HepG2 (cell line): ENCODE results near the gene RAB40C. TPM values are rescaled to one million over a fixed set of nuclear protein-coding genes. Genes with fewer than 3 reads are reported as not detected.

Experiments used
- ATAC-seq: fragments of 200-7000 bp; cut with Tn5 transposase; 3 replicates; pipeline ENCODE4 v1.9.1; 2020; ENCODE audit warnings: mild to moderate bottlenecking, moderate library complexity
- BruUV-seq: library from RNA; stranded (reverse); fragments of 400-500 nt; replicated peaks from 2 replicates; lab custom pipeline; 2021; lab: Mats Ljungman, UMichigan
- CTCF ChIA-PET: fragments of 300-600 bp; formaldehyde crosslinking; extraction: SDS; loops from one replicate; lab custom pipeline; 2021; ENCODE audit warnings: low total read pairs, inconsistent platforms, low intra/inter-chr PET ratio; lab: Yijun Ruan, JAX
- POLR2A ChIA-PET: fragments of 350-600 bp; sonication (Branson Sonifier 250); formaldehyde crosslinking; loops from one replicate; lab custom pipeline; 2020; ENCODE audit warnings: antibody characterized with exemption, inconsistent platforms; lab: Yijun Ruan, JAX
- DNase-seq: peaks from one replicate; pipeline ENCODE4 v3.0.0-alpha.2; 2015; ENCODE audit warnings: low spot score
- FAIRE-seq: peaks from 3 replicates; lab custom pipeline; 2011; peaks lifted over from hg19 to GRCh38; lab: Jason Lieb, UNC
- H2AFZ ChIP-seq: one replicate; pipeline ENCODE4 v1.6.1; 2011; ENCODE audit warnings: low read length, inconsistent platforms
- H3K27ac ChIP-seq: fragments of 300-600 bp; 3 replicates; pipeline ENCODE4 v1.8.0; 2011; ENCODE audit warnings: mixed run types, mild to moderate bottlenecking, mixed read lengths, low read length, inconsistent platforms; ENCODE audit not compliant: insufficient read depth; ENCODE audit errors: extremely low read length
- H3K27me3 ChIP-seq, 2 experiments: fragments of 200-600 bp in 1 of 2; 2 replicates in 1 of 2; 3 replicates in 1 of 2; pipeline versions ENCODE4 v1.6.0 to v1.8.0; 2011; ENCODE audit warnings: low read length in 2 of 2, mild to moderate bottlenecking in 2 of 2, moderate library complexity in 2 of 2, inconsistent platforms in 1 of 2; ENCODE audit not compliant: insufficient read depth in 2 of 2, control insufficient read depth in 1 of 2
- H3K36me3 ChIP-seq, 2 experiments: fragments of 200-600 bp in 1 of 2; replicated peaks in 1 of 2; 2 replicates in 1 of 2; 3 replicates in 1 of 2; pipeline versions ENCODE4 v1.5.1 to v1.8.0; 2011; ENCODE audit warnings: low read length in 2 of 2, inconsistent platforms in 1 of 2; ENCODE audit not compliant: insufficient read depth in 2 of 2, control insufficient read depth in 1 of 2
- H3K4me1 ChIP-seq: 2 replicates; pipeline ENCODE4 v1.5.1; 2012; ENCODE audit warnings: low read length, inconsistent platforms; ENCODE audit not compliant: insufficient read depth
- H3K4me2 ChIP-seq: 2 replicates; pipeline ENCODE4 v1.6.0; 2011; ENCODE audit warnings: low read depth, low read length, inconsistent platforms
- H3K4me3 ChIP-seq, 3 experiments: fragments of 200-600 bp in 1 of 3; sonication (generic), shearing (Covaris generic) in 1 of 3; replicated peaks in 1 of 3; 2 replicates each; pipeline ENCODE4 v1.5.1; 2011 to 2016; ENCODE audit warnings: low read length in 3 of 3, inconsistent platforms in 2 of 3, low read depth in 2 of 3, mild to moderate bottlenecking in 2 of 3, control low read depth in 1 of 3, mixed read lengths in 1 of 3; ENCODE audit not compliant: insufficient read depth in 1 of 3
- H3K79me2 ChIP-seq: one replicate; pipeline ENCODE4 v1.6.1; 2011; ENCODE audit warnings: low read length, inconsistent platforms; ENCODE audit not compliant: insufficient read depth
- H3K9ac ChIP-seq: 2 replicates; pipeline ENCODE4 v1.6.0; 2011; ENCODE audit warnings: mild to moderate bottlenecking, low read depth, low read length, inconsistent platforms; ENCODE audit not compliant: insufficient read depth
- H3K9me3 ChIP-seq: 2 replicates; pipeline ENCODE4 v1.5.1; 2012; ENCODE audit warnings: mild to moderate bottlenecking, low read length
- H4K20me1 ChIP-seq: 2 replicates; pipeline ENCODE4 v1.6.0; 2011; ENCODE audit warnings: inconsistent platforms, mild to moderate bottlenecking, low read length, moderate library complexity; ENCODE audit not compliant: insufficient read depth
- BRCA1 ChIP-seq: sonication (generic); formaldehyde crosslinking; IDR thresholded peaks from 2 replicates; pipeline ENCODE4 v1.4.0; 2020; ENCODE audit warnings: missing genetic modification reagents
- CCDC6 ChIP-seq: sonication (generic); formaldehyde crosslinking; IDR thresholded peaks from 2 replicates; pipeline ENCODE4 v1.8.1; 2022; ENCODE audit warnings: mild to moderate bottlenecking, missing genetic modification reagents, moderate library complexity
- CEBPB ChIP-seq: IDR thresholded peaks from 2 replicates; pipeline ENCODE4 v1.6.1; 2011; ENCODE audit warnings: low read depth, low read length, improper control_type of control experiment, borderline replicate concordance
- CENPT ChIP-seq: sonication (generic); formaldehyde crosslinking; IDR thresholded peaks from 2 replicates; pipeline ENCODE4 v1.8.0; 2022; ENCODE audit warnings: low read depth, mild to moderate bottlenecking, moderate library complexity, missing genetic modification reagents
- FOXJ3 ChIP-seq: sonication (generic); formaldehyde crosslinking; IDR thresholded peaks from 2 replicates; pipeline ENCODE4 v1.4.0; 2020; ENCODE audit warnings: missing genetic modification reagents, mild to moderate bottlenecking, borderline replicate concordance
- FOXP1 ChIP-seq, 2 experiments: fragments of 450-650 bp in 1 of 2; IDR thresholded peaks; 2 replicates each; pipeline ENCODE4 v1.6.1; 2017 to 2018; ENCODE audit warnings: antibody characterized with exemption in 1 of 2
- HNRNPK ChIP-seq: fragments of 200-400 bp; formaldehyde crosslinking; IDR thresholded peaks from 2 replicates; pipeline ENCODE4 v1.6.1; 2018; ENCODE audit warnings: low read length, low read depth, moderate library complexity, mild to moderate bottlenecking; ENCODE audit not compliant: poor library complexity, severe bottlenecking
- MAFF ChIP-seq: IDR thresholded peaks from 2 replicates; pipeline ENCODE4 v1.6.1; 2011; ENCODE audit warnings: low read depth, low read length, improper control_type of control experiment
- MYC ChIP-seq: sonication (generic); formaldehyde crosslinking; IDR thresholded peaks from 2 replicates; pipeline ENCODE4 v1.9.0; 2021; ENCODE audit warnings: missing genetic modification reagents, borderline replicate concordance
- NPAS2 ChIP-seq: sonication (generic); formaldehyde crosslinking; IDR thresholded peaks from 2 replicates; pipeline ENCODE4 v1.8.0; 2022; ENCODE audit warnings: mild to moderate bottlenecking, missing genetic modification reagents, borderline replicate concordance
- PBX2 ChIP-seq: IDR thresholded peaks from 2 replicates; pipeline ENCODE4 v1.6.1; 2016; ENCODE audit warnings: control low read depth
- REPIN1 ChIP-seq: sonication (generic); formaldehyde crosslinking; IDR thresholded peaks from 2 replicates; pipeline ENCODE4 v1.8.0; 2022; ENCODE audit warnings: missing genetic modification reagents, low read depth, mild to moderate bottlenecking, borderline replicate concordance
- SPEN ChIP-seq: sonication (generic); formaldehyde crosslinking; IDR thresholded peaks from 2 replicates; pipeline ENCODE4 v1.5.1; 2020; ENCODE audit warnings: low read depth, mild to moderate bottlenecking, missing genetic modification reagents
- YEATS4 ChIP-seq: sonication (generic); formaldehyde crosslinking; IDR thresholded peaks from 2 replicates; pipeline ENCODE4 v1.4.0; 2020; ENCODE audit warnings: missing genetic modification reagents, borderline replicate concordance
- ZNF3 ChIP-seq: IDR thresholded peaks from 2 replicates; pipeline ENCODE4 v1.7.0; 2017; ENCODE audit warnings: inconsistent platforms
- ZNF672 ChIP-seq: sonication (generic); formaldehyde crosslinking; IDR thresholded peaks from 2 replicates; pipeline ENCODE4 v1.8.1; 2022; ENCODE audit warnings: missing genetic modification reagents
- WGBS: methylation state at CpG from one replicate; pipeline ENCODE4 v1.1.6; 2017; ENCODE audit warnings: low lambda C conversion rate; 5-methylcytosine and 5-hydroxymethylcytosine counted together
- in situ Hi-C: cut with HindIII; loops from 2 replicates; pipeline ENCODE4 v1.10.0; 2017; ENCODE audit warnings: low pct_unique_long_range_greater_than_20kb; ENCODE audit not compliant: extremely low pct_ligation_motif_present
- intact Hi-C: fragments of 100-400 bp; cut with micrococcal nuclease; formaldehyde crosslinking; loops from one replicate; pipeline ENCODE4 v1.10.0; 2022; ENCODE audit not compliant: unreplicated experiment
- polyA plus RNA-seq, 8 experiments: library from polyadenylated mRNA; depleted of rRNA in 3 of 8; stranded (reverse) in 7 of 8; unstranded in 1 of 8; fragments of >200 nt; fragmentation: Illumina TruSeq in 4 of 8; extraction: Trizol in 4 of 8; gene quantifications; 2 replicates each; pipeline versions ENCODE4 v1.2.1 to v1.2.3, GENCODE V29; 2011 to 2016; ENCODE audit warnings: low read depth in 4 of 8, missing spikeins in 1 of 8, mixed read lengths in 1 of 8; ENCODE audit not compliant: insufficient read depth in 1 of 8
- total RNA-seq, 5 experiments: library from RNA; depleted of rRNA; stranded (reverse); fragments of >200 nt; fragmentation: Illumina TruSeq; extraction: Trizol; gene quantifications; 2 replicates each; pipeline ENCODE4 v1.2.3, GENCODE V29; 2016; ENCODE audit warnings: low read depth in 1 of 5
- TF ChIP-seq, protein P1 (sequence below): sonication (generic); formaldehyde crosslinking; IDR thresholded peaks from 2 replicates; pipeline ENCODE4 v1.4.0; 2020; ENCODE audit warnings: missing genetic modification reagents

Gene RAB40C
- total and polyA plus RNA-seq, 2 of the 13 experiments (the other 11 are each of a cell fraction or from before 2014, with no cell fraction given) = 7.7 to 11.5 TPM

DNA sequence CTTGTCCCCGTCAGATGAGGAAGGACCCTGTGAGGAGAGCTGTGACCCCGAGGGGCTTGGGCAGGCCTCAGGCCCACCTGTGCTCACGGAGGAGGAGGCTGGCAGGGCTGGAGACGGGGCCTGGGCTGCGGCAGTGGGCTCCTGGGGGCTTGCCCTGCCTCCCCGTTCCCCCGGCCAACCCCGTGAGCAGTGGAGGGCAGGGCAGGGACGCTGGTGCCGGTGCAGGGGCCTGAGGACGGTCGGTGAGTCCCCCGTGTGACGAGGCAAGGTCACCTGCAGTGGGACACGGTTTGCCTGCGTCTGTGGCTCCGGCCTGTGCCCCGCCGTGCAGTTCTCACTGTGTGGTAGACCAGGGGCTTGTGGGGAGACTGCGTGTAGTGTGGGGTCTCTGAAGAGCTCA lies 69.8 kb downstream of the RAB40C start:
- Histone ChIP-seq H3K4me3 (no peak overlapping the region), H2AFZ (no peak overlapping the region), H3K27me3 (no peaks in the 10 kb centered on the region), H3K4me1 (peaks cover 1% of the 10 kb centered on the region), H4K20me1 (no peaks in the 10 kb centered on the region), H3K36me3 (peaks cover 2 to 3% of the 10 kb centered on the region in 2 experiments; a peak in 1 of 5 replicates), H3K9ac (no peak overlapping the region), H3K79me2 (no peaks in the 10 kb centered on the region), H3K9me3 (no peaks in the 10 kb centered on the region), H3K4me2 (no peak overlapping the region), H3K27ac (no peak overlapping the region)
- DNase-seq (no peak), FAIRE-seq (no peak), ATAC-seq (no peak)
- no CpG with 5 or more reads among the region's 20 CpGs for WGBS
- TF ChIP-seq BRCA1 (CRISPR knock-in tag) (no peak), CEBPB (no peak), REPIN1 (CRISPR knock-in tag) (no peak), ZNF3 (CRISPR knock-in tag) (no peak), MYC (CRISPR knock-in tag) (no peak), NPAS2 (CRISPR knock-in tag) (no peak), MAFF (no peak), YEATS4 (CRISPR knock-in tag) (no peak), CENPT (CRISPR knock-in tag) (no peak), SPEN (CRISPR knock-in tag) (no peak), ZNF672 (CRISPR knock-in tag) (no peak), FOXP1 (IDR thresholded peaks at IDR 0.05) (no peak), FOXP1 (CRISPR knock-in tag; IDR thresholded peaks at IDR 0.05) (no peak), FOXJ3 (CRISPR knock-in tag) (no peak), CCDC6 (no peak), PBX2 (CRISPR knock-in tag) (no peak), HNRNPK (no peak)
- TF ChIP-seq, protein P1, sequence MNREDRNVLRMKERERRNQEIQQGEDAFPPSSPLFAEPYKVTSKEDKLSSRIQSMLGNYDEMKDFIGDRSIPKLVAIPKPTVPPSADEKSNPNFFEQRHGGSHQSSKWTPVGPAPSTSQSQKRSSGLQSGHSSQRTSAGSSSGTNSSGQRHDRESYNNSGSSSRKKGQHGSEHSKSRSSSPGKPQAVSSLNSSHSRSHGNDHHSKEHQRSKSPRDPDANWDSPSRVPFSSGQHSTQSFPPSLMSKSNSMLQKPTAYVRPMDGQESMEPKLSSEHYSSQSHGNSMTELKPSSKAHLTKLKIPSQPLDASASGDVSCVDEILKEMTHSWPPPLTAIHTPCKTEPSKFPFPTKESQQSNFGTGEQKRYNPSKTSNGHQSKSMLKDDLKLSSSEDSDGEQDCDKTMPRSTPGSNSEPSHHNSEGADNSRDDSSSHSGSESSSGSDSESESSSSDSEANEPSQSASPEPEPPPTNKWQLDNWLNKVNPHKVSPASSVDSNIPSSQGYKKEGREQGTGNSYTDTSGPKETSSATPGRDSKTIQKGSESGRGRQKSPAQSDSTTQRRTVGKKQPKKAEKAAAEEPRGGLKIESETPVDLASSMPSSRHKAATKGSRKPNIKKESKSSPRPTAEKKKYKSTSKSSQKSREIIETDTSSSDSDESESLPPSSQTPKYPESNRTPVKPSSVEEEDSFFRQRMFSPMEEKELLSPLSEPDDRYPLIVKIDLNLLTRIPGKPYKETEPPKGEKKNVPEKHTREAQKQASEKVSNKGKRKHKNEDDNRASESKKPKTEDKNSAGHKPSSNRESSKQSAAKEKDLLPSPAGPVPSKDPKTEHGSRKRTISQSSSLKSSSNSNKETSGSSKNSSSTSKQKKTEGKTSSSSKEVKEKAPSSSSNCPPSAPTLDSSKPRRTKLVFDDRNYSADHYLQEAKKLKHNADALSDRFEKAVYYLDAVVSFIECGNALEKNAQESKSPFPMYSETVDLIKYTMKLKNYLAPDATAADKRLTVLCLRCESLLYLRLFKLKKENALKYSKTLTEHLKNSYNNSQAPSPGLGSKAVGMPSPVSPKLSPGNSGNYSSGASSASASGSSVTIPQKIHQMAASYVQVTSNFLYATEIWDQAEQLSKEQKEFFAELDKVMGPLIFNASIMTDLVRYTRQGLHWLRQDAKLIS (CRISPR knock-in tag) = no peak
- CTCF ChIA-PET = interaction anchor here (1.3 kb wide), 1 partner anchor 8 kb away, joined by 4 read pairs; the partner anchor contains the start of gene RHOT2
- POLR2A ChIA-PET = no interaction called here
- intact Hi-C loops (no loop called here), in situ Hi-C loops (no loop called here)
- no TSS peak for BruUV-seq
